GM21825 (cell line): ENCODE measurements around the gene MTHFD2.
"Not testable (repeated sequence)": the region's sequence is repeated elsewhere in the genome, so short reads cannot be mapped to it uniquely, and the experiment has no call there.

ENCODE experiments used
- ATAC-seq: cut with Tn5 transposase; IDR thresholded peaks from one replicate; pipeline ENCODE4 v1.9.1; 2021; ENCODE audit warnings: mild to moderate bottlenecking, moderate library complexity; ENCODE audit not compliant: unreplicated experiment

The MTHFD2 gene

GRCh38 chr2:74226648-74227213, 28.3 kb downstream of the MTHFD2 start:
- ATAC-seq: no peak

DNA sequence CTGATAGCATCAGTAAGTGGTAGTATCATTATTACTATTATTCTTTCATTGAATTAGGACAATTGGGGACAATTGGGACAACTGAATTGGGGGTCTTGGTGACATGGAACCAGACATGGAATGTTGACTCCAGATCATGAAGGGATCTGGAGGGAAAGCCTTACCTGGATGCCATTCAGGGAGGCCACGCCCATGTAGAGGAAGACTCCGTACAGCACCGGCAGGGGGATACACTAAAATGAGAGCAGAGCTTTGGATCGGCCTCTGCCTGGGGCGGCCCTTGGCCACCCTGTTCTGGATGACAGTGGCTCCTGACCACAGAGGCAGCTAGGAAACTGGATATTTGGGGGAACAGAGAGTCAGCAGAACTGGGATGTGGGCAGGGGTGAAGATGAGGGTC, 29.2 kb downstream of the MTHFD2 start:
- no peak for ATAC-seq

DNA sequence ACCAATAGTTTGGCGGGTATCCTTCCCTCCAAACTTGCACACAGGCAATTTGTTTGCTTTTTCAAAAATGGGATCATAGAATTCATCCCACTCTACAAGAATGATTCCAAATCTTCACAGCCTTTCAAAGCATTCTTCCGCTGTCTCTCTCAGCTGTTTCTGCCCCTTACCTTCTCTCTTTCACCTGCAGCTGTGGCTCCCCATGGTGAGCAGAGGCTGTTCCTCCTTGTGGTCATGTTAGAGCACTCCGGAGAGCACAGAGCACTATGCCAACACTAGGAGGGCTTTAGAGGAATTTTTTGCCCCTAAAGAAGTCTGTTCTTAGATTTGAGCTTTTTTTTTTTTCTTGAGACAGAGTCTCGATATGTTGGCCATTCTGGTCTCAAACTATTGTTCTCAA, 30.4 kb downstream of the MTHFD2 start:
- ATAC-seq: no peak

DNA sequence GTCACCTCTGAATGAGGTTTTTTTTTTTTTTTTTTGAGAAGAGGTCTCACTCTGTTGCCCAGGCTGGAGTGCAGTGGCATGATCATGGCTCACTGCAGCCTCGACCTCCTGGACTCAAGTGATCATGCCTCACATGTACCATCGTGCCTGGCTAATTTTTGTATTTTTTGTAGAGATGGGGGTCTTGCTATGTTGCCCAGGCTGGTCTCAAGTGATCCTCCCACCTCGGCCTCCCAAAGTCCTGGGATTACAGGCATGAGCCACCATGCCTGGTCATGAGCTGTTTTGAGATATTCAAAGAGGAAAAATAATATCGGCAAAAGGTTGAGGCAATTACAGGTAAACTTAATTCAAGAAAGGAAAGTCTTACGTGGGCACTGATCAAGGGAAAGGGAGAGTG, 31.4 kb downstream of the MTHFD2 start:
- not testable (repeated sequence) for ATAC-seq

DNA sequence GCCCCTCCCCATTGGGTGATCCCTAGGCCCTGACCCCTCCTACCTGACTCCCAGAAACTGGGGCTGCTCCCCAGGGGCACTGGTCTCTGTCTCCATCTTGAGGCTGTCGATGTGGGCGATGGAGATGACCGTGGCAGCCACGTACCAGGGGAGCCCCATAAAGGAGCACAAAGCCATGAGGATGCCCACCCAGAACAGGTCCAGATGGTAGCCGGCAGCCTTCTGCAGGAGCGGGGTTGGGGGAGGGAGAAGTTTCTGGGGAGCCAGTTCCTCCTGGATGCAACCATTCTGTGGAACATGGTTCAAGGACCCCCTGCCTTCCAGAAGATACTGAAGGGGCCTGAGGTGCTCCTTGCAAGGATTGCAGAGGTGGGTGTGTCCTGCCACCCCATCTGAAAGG, 34.0 kb downstream of the MTHFD2 start:
- no peak for ATAC-seq

- no peak for ATAC-seq
Observed at GRCh38 chr2:74233648-74234047, 35.2 kb downstream of the MTHFD2 start.

DNA sequence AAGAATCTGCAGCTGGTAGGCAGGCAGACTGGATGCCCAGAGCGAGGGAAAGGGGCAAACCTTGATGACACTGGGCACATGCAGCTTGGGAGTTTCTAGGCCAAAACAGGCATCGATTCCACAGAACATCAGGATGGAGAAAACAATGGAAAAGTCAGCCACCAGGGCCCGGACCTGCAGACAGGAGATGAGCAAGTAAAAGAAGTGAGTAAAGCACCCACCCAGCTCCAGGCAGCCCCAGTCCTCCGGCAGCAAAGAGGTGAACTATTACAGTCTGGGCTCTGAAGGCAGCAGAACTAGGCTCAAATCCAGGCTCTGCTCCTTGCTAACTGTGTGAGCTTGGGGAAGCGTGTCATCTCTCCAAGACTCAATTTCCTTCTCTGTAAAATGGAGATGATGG, 36.6 kb downstream of the MTHFD2 start:
- no peak for ATAC-seq

- ATAC-seq: no peak
Observed at GRCh38 chr2:74238879-74239278, 40.5 kb downstream of the MTHFD2 start.

- ATAC-seq: no peak
Observed at GRCh38 chr2:74239346-74239745, 40.9 kb downstream of the MTHFD2 start.

- no peak for ATAC-seq
Observed at GRCh38 chr2:74242354-74243071, 44.1 kb downstream of the MTHFD2 start.

DNA sequence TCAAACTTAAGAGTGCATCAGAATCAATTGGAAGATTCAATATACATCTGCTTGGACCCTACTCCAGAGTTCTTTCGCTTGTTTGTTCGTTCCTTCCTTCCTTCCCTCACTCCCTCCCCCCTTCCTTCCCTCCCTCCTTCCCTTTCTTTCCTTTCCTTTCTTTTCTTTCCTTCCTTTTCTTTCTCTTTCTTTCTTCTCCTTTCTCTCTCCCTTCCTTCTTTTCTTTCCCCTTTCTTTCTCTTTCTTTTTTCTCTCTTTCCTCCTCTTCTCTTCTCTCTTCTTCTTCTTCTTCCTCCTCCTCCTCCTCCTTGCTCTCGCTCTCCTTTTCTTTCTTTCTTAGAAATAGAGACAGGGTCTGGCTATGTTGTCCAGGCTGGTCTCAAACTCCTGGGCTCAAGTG, 45.9 kb downstream of the MTHFD2 start:
- ATAC-seq: no peak

- no peak for ATAC-seq
Observed at GRCh38 chr2:74246496-74247195, 48.2 kb downstream of the MTHFD2 start.

DNA sequence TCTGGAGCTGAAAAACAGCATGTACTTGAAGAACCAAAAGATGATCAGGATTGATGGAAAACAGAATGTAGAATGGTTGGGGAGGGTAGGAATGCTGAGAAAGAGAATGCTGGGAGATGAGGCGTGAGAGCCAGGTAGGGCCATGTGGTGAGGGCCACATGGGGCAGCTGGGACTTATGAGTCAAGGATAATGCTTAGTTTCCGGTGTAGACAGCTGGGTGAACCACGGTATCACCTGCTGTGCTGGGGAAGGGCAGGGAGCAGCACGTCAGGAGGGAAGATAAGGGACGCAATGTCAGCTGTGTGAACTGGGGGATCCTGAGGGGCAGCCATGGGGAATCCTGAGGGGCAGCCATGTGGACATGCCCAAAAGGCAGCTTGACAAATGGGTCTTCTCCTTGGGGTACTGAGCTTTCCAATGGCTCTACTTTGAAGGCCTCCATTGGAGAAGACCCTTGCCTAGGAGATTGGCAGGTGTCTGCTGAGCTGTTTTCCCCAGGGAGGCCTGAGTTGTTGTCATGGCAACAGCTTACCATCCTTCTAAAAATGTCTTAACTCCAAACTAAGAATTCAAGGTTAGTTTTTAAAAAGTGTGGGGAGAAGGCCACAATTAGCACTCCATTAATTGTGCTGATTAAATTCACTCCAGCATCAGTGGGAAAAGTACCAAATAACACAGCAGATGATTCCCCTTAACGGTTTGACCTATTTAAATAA, 51.1 kb downstream of the MTHFD2 start:
- ATAC-seq: no peak

- no peak for ATAC-seq
Observed at GRCh38 chr2:74250189-74250631, 51.8 kb downstream of the MTHFD2 start.

DNA sequence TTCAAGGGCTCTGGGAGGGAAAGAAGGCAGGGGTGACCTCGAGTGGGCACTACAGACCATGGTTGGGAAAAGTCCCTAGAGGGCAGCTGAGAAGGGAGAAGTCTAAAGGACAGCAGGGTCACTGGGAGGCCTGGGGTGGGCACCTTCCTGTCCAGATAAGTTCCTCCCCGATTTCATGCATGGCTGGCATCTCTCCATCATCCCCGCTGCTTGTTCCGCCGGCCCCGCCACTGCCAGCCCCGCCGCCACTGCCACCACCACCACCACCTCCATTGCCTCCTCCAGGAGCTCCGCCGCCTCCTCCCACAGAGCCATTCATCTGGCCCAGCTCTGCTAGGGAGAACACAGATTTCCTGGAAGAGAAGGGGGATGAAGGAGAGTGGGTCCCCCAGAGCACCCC, 53.6 kb downstream of the MTHFD2 start:
- no peak for ATAC-seq

GRCh38 chr2:74252862-74253261, 54.4 kb downstream of the MTHFD2 start:
- ATAC-seq: no peak

DNA sequence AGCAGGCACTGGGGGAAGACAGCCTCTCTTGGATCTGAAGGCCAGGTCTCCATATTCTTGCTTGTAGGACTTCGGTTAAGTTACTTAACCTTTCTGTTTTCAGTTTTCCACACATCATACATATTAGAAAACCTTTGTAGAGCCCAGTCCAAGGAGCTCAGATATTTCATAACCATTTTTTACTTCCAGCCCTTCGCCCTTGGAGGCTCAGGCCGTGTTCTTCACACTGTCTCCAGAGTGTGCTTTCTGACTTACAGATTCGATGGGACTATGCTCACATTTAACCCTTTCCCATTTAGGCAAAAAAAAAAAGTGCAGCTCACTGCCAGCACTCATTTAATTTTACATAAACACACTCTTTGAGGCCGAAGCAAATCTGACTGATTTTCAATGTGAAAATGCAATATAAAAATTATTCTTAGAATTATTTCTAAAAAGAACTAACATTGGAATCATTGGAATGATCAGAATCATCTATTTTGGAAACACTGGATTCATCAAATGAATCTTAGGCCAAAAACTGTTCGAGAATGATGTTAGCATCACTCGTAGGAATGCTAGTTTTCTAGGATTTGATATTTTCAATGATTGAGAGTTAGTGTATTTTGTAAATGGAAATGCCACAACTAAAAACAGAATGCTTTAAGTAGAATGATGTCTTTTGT, 55.0 kb downstream of the MTHFD2 start:
- ATAC-seq: no peak

GRCh38 chr2:74253971-74254310, 55.5 kb downstream of the MTHFD2 start:
- ATAC-seq: no peak

DNA sequence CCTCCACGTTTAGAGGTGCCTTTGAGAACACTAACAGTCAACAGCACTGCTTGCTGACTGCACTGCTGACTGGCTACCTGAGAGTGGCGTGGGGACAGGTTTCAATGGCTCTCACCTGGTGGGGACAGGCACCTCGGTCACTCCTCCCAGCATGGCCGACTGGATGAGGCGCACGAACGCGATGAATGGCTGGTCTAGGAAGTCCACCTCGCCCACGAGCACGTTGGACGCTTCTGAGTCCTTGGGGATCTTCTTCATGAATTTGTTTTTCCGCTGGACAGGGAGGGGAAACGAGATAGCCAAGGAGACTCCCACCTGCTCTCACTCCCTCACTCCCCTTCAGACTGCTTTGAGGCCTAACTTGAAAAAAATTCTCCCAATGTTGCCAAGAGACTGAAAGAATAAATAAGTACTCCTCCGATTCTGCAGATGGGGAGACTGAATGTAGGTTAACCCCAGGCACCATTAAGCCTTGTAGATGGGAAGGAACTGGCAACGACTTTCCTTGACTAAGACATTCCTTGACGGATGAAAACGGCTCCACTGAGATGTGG, 57.3 kb downstream of the MTHFD2 start:
- ATAC-seq: no peak

DNA sequence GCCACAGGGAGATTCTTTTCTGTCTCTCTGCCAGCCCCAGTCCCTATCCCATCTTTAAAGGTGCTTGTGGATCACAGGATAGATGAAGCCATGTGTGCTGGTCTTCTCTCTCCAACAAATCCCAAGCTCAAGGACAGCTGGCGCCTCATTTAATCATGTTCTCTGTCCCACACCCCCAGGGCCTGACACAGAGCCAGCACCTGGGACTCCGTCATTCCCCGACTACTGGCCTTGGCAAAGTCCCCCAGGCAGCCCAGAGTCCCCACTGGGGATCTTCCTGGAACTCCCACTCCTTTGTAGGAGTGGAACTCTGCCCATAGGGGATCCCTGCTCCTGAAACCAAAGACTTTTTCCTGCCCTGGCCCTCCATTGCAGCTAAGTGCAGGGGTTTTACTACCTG, 60.8 kb downstream of the MTHFD2 start:
- ATAC-seq: no peak

DNA sequence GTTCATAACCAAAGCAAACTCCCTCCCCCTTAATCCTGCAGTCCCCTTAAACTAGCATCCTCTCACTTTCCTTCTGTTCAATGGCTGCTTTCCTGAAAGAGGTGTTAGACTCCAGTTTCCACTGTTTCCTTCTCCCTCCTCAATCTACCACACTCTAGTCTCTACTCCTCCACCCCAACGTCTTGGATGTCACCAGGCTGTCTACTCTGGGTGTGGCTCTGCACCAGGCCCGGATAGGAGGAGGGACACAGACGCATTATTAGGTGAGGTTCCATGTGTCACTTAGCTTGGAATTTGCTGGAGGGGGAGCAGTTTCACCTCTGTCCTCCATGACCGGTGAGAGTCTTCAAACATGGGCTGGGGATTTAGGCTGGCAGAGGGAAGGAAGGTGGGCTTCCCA, 61.3 kb downstream of the MTHFD2 start:
- ATAC-seq: no peak
